CD4-positive, alpha-beta T cell treated with Interleukin-2 at 100 ng/mL for 4 hours (primary cell): ENCODE data around the gene AMHR2.
A peak's percentile ranks its signal among the peaks of the same experiment; 100 is the strongest.
"Not testable (repeated sequence)": the region's sequence is repeated elsewhere in the genome, so short reads cannot be mapped to it uniquely, and the experiment has no call there.

Experiments
- DNase-seq: peaks from one replicate; pipeline ENCODE4 v3.0.0-alpha.2; 2020; ENCODE audit warnings: low spot score

The AMHR2 gene

GRCh38 chr12:53423597-53423996 lies at the start of gene AMHR2:
TSS of gene AMHR2 (plus strand) at chr12:53423855. CDS start at chr12:53423935, 80 bp downstream.
- no peak for DNase-seq

- DNase-seq: not testable (repeated sequence)
Observed at GRCh38 chr12:53374277-53374676, 49.4 kb upstream of the AMHR2 start.

- no peak for DNase-seq
Observed at GRCh38 chr12:53376747-53377146, 46.9 kb upstream of the AMHR2 start.

- no peak for DNase-seq
Observed at GRCh38 chr12:53378222-53378621, 45.4 kb upstream of the AMHR2 start.

- no peak for DNase-seq
Observed at GRCh38 chr12:53378724-53379388, 44.8 kb upstream of the AMHR2 start.

- DNase-seq: peak; percentile 100
Observed at GRCh38 chr12:53379389-53380103, 44.1 kb upstream of the AMHR2 start.

GRCh38 chr12:53380104-53380793 lies 43.4 kb upstream of the AMHR2 start, which contains the start of gene SP1:
TSS of gene SP1 (plus strand) at chr12:53380176. CDS start at chr12:53380292, 116 bp downstream.
- DNase-seq: peak; percentile 89

GRCh38 chr12:53380794-53381730 lies 42.6 kb upstream of the AMHR2 start:
- no peak for DNase-seq

- peak; percentile 66 for DNase-seq
Observed at GRCh38 chr12:53381731-53382630, 41.7 kb upstream of the AMHR2 start.

- DNase-seq: no peak
Observed at GRCh38 chr12:53383258-53383657, 40.4 kb upstream of the AMHR2 start.

GRCh38 chr12:53386381-53386780 lies 37.3 kb upstream of the AMHR2 start:
- not testable (repeated sequence) for DNase-seq

GRCh38 chr12:53388932-53389331 lies 34.7 kb upstream of the AMHR2 start:
- DNase-seq: no peak

- no peak for DNase-seq
Observed at GRCh38 chr12:53389702-53390101, 34.0 kb upstream of the AMHR2 start.

GRCh38 chr12:53391724-53392123 lies 31.9 kb upstream of the AMHR2 start:
- no peak for DNase-seq

GRCh38 chr12:53399896-53400295 lies 23.8 kb upstream of the AMHR2 start:
- no peak for DNase-seq

GRCh38 chr12:53402351-53402750 lies 21.3 kb upstream of the AMHR2 start:
- DNase-seq: not testable (repeated sequence)

GRCh38 chr12:53402871-53403270 lies 20.8 kb upstream of the AMHR2 start:
- DNase-seq: no peak

GRCh38 chr12:53410951-53411350 lies 12.7 kb upstream of the AMHR2 start:
- DNase-seq: no peak

- DNase-seq: no peak
Observed at GRCh38 chr12:53413485-53414204, 10.0 kb upstream of the AMHR2 start.
